Stimulated activated naive CD8-positive, alpha-beta T cell treated with anti-CD3 and anti-CD28 coated beads, Interleukin-15, amount 100 ng/mL, for 72 hours (primary cell): Measurements from ENCODE around the gene IGSF21.

Source experiments
- ATAC-seq: fragments of 150-1000 bp; cut with Tn5 transposase; 2 replicates; pipeline ENCODE4 v1.10.0; 2021; ENCODE audit warnings: mild to moderate bottlenecking, moderate library complexity
- DNase-seq, 2 donors: peaks; one replicate each; pipeline ENCODE4 v3.0.0; 2021 to 2022
- H3K27ac Mint-ChIP-seq, 2 donors: one replicate each; pipeline ENCODE4 v1.8.0; 2022; ENCODE audit warnings: mild to moderate bottlenecking in 2 of 2, mixed read lengths in 2 of 2, moderate library complexity in 2 of 2
- H3K27me3 Mint-ChIP-seq: one replicate; pipeline ENCODE4 v1.8.0; 2022; ENCODE audit warnings: mixed read lengths
- H3K4me1 Mint-ChIP-seq: one replicate; pipeline ENCODE4 v1.8.0; 2022; ENCODE audit warnings: mild to moderate bottlenecking, mixed read lengths
- H3K4me3 Mint-ChIP-seq, 2 donors: one replicate each; pipeline ENCODE4 v1.8.0; 2022; ENCODE audit warnings: mild to moderate bottlenecking in 2 of 2, mixed read lengths in 2 of 2, moderate library complexity in 1 of 2
- H3K9me3 Mint-ChIP-seq, 2 donors: one replicate each; pipeline ENCODE4 v1.8.0; 2022; ENCODE audit warnings: mixed read lengths in 2 of 2

The IGSF21 gene

GRCh38 chr1:18109058-18109755 is 1.6 kb downstream of the IGSF21 start:
- Mint-ChIP-seq H3K27ac (no peak overlapping the region), H3K4me1 (peaks cover 44% of the 10 kb centered on the region), H3K9me3 (no peaks in the 10 kb centered on the region), H3K27me3 (peaks cover 88% of the 10 kb centered on the region), H3K4me3 (peak overlapping the region in 1 of 2 donors; percentile 68)
- ATAC-seq (no peak), DNase-seq (no peak)

GRCh38 chr1:18109756-18110597 is 2.4 kb downstream of the IGSF21 start:
- H3K9me3 Mint-ChIP-seq: no peaks in the 10 kb centered on the region
- H3K27ac Mint-ChIP-seq: no peak overlapping the region
- H3K4me3 Mint-ChIP-seq: peak overlapping the region; percentile 56 to 68
- DNase-seq (peak; percentile 38 to 42), ATAC-seq (peak; percentile 53)
- H3K27me3 Mint-ChIP-seq: peaks cover 91% of the 10 kb centered on the region
- peaks cover 44% of the 10 kb centered on the region for H3K4me1 Mint-ChIP-seq

- peak in 1 of 2 donors; percentile 13 for DNase-seq
- peaks cover 96% of the 10 kb centered on the region for H3K27me3 Mint-ChIP-seq
- H3K4me1 Mint-ChIP-seq: peaks cover 44% of the 10 kb centered on the region
- H3K27ac Mint-ChIP-seq: no peak overlapping the region
- H3K4me3 Mint-ChIP-seq: peak overlapping the region; percentile 56 to 68
- no peaks in the 10 kb centered on the region for H3K9me3 Mint-ChIP-seq
- peak; percentile 45 for ATAC-seq
These were observed 3.0 kb downstream of the IGSF21 start for GRCh38 chr1:18110598-18110939.

- Mint-ChIP-seq H3K27me3 (peaks cover 96% of the 10 kb centered on the region), H3K4me3 (peak overlapping the region; percentile 56 to 68), H3K9me3 (no peaks in the 10 kb centered on the region), H3K4me1 (peaks cover 44% of the 10 kb centered on the region), H3K27ac (no peak overlapping the region)
- ATAC-seq (peak; percentile 58), DNase-seq (peak; percentile 15 to 34)
These were observed 3.4 kb downstream of the IGSF21 start for GRCh38 chr1:18110968-18111367.

- no peak for DNase-seq
- no peak for ATAC-seq
- H3K9me3 Mint-ChIP-seq: no peaks in the 10 kb centered on the region
- H3K27ac Mint-ChIP-seq: no peak overlapping the region
- peaks cover 96% of the 10 kb centered on the region for H3K27me3 Mint-ChIP-seq
- H3K4me3 Mint-ChIP-seq: peak overlapping the region in 1 of 2 donors; percentile 68
- H3K4me1 Mint-ChIP-seq: peaks cover 44% of the 10 kb centered on the region
These were observed 4.2 kb downstream of the IGSF21 start for GRCh38 chr1:18111605-18112297.

GRCh38 chr1:18112611-18113010 is 5.0 kb downstream of the IGSF21 start:
- H3K9me3 Mint-ChIP-seq: no peaks in the 10 kb centered on the region
- H3K27me3 Mint-ChIP-seq: peaks cover 96% of the 10 kb centered on the region
- H3K27ac Mint-ChIP-seq: no peak overlapping the region
- no peak for ATAC-seq
- H3K4me1 Mint-ChIP-seq: peaks cover 39% of the 10 kb centered on the region
- no peak overlapping the region for H3K4me3 Mint-ChIP-seq
- no peak for DNase-seq

GRCh38 chr1:18114726-18115410 is 7.3 kb downstream of the IGSF21 start:
- ATAC-seq: no peak
- peaks cover 20% of the 10 kb centered on the region for H3K4me1 Mint-ChIP-seq

GRCh38 chr1:18116777-18117176 is 9.2 kb downstream of the IGSF21 start:
- ATAC-seq: no peak
- peaks cover 2% of the 10 kb centered on the region for H3K4me1 Mint-ChIP-seq
- H3K4me3 Mint-ChIP-seq: no peak overlapping the region
- DNase-seq: no peak
- no peaks in the 10 kb centered on the region for H3K9me3 Mint-ChIP-seq
- H3K27ac Mint-ChIP-seq: peak overlapping the region in 1 of 2 donors; percentile 49
- H3K27me3 Mint-ChIP-seq: peaks cover 87% of the 10 kb centered on the region

More at GRCh38 chr1:18114726-18115410, 7.3 kb downstream of the IGSF21 start:
- H3K4me3 Mint-ChIP-seq: no peak overlapping the region
- no peak overlapping the region for H3K27ac Mint-ChIP-seq
- peaks cover 96% of the 10 kb centered on the region for H3K27me3 Mint-ChIP-seq
- H3K9me3 Mint-ChIP-seq: no peaks in the 10 kb centered on the region
- DNase-seq: no peak

GRCh38 chr1:18118078-18118477 is 10.5 kb downstream of the IGSF21 start:
- no peaks in the 10 kb centered on the region for H3K4me1 Mint-ChIP-seq
- H3K4me3 Mint-ChIP-seq: no peak overlapping the region
- no peaks in the 10 kb centered on the region for H3K9me3 Mint-ChIP-seq
- no peak overlapping the region for H3K27ac Mint-ChIP-seq
- no peak for DNase-seq
- peaks cover 76% of the 10 kb centered on the region for H3K27me3 Mint-ChIP-seq
- ATAC-seq: no peak

GRCh38 chr1:18118491-18118890 is 10.9 kb downstream of the IGSF21 start:
- no peak for DNase-seq
- H3K9me3 Mint-ChIP-seq: no peaks in the 10 kb centered on the region
- H3K27me3 Mint-ChIP-seq: peaks cover 72% of the 10 kb centered on the region
- no peaks in the 10 kb centered on the region for H3K4me1 Mint-ChIP-seq
- ATAC-seq: no peak
- no peak overlapping the region for H3K4me3 Mint-ChIP-seq
- no peak overlapping the region for H3K27ac Mint-ChIP-seq

GRCh38 chr1:18119289-18119688 is 11.7 kb downstream of the IGSF21 start:
- no peaks in the 10 kb centered on the region for H3K9me3 Mint-ChIP-seq
- no peaks in the 10 kb centered on the region for H3K4me1 Mint-ChIP-seq
- ATAC-seq (no peak), DNase-seq (no peak)
- H3K27me3 Mint-ChIP-seq: peaks cover 66% of the 10 kb centered on the region
- no peak overlapping the region for H3K27ac Mint-ChIP-seq
- H3K4me3 Mint-ChIP-seq: no peak overlapping the region

GRCh38 chr1:18119771-18120377 is 12.3 kb downstream of the IGSF21 start:
- Mint-ChIP-seq H3K4me3 (no peak overlapping the region), H3K27ac (no peak overlapping the region), H3K4me1 (no peaks in the 10 kb centered on the region), H3K9me3 (no peaks in the 10 kb centered on the region), H3K27me3 (peaks cover 60% of the 10 kb centered on the region)
- DNase-seq (no peak), ATAC-seq (no peak)

- H3K4me3 Mint-ChIP-seq: no peak overlapping the region
- no peaks in the 10 kb centered on the region for H3K4me1 Mint-ChIP-seq
- H3K27ac Mint-ChIP-seq: no peak overlapping the region
- no peaks in the 10 kb centered on the region for H3K9me3 Mint-ChIP-seq
- ATAC-seq (no peak), DNase-seq (no peak)
- peaks cover 53% of the 10 kb centered on the region for H3K27me3 Mint-ChIP-seq
These were observed 13.0 kb downstream of the IGSF21 start for GRCh38 chr1:18120638-18121037.

GRCh38 chr1:18121072-18121820 is 13.6 kb downstream of the IGSF21 start:
- H3K4me1 Mint-ChIP-seq: no peaks in the 10 kb centered on the region
- H3K27me3 Mint-ChIP-seq: peaks cover 53% of the 10 kb centered on the region
- H3K4me3 Mint-ChIP-seq: no peak overlapping the region
- no peak for DNase-seq
- no peak overlapping the region for H3K27ac Mint-ChIP-seq
- no peaks in the 10 kb centered on the region for H3K9me3 Mint-ChIP-seq
- no peak for ATAC-seq
